Activated CD4-positive, alpha-beta T cell treated with anti-CD3 and anti-CD28 coated beads, Interleukin-2, Interleukin-4, amounts not matched to agents 100 ng/mL and 50 ng/mL, durations not matched to agents 16 hours and 8 hours (primary cell): ENCODE measurements around the gene KIF11.

Experiments used
- DNase-seq: peaks from one replicate; pipeline ENCODE4 v3.0.0-alpha.2; 2020; ENCODE audit warnings: low spot score

KIF11 gene

DNA sequence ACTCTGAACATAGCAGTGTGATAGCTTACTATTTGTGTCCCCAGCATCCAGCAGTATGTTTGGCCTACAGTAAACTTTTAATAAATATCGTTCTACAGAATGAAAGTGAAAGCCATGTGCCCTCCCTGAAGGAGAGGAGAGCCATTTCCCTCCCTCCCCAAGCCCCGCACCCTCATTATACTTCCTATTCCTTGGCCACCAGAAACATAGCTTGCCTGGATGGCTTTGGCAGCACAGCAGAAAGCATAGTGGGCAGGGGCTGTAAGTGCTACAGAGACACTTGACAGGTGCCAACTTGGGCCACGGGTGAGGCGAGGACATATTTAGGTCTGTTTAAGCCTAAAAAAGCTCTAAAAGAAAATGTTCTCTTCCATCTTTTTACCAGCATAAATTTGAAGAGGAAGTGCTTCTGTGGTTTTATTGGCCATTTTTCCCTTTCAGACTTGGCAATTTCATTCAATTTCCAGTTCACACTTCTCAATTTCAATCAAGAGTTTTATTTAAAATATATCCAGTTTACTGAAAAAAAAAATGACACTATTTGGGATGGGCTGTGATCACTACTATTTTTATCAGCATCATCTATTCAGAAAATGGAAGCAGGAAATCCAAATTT is 109.5 kb downstream of the KIF11 start:
- DNase-seq: no peak
